ENCODE data around the gene DNPH1. TPM values are rescaled to one million over a fixed set of nuclear protein-coding genes. Genes with fewer than 3 reads are reported as not detected.

DNPH1 gene
- total and polyA plus RNA-seq, 9 of the 15 experiments (the other 6 are each of a cell fraction or from before 2014, with no cell fraction given) = 7.3 to 300 (median 68.7) TPM

- TF ChIP-seq PCBP2 (IDR thresholded peaks at IDR 0.05; ENCODE audit: low read depth, low read length, poor library complexity, severe bottlenecking) (no peak), ZNF384 (IDR thresholded peaks at IDR 0.05; ENCODE audit: low read depth, low read length) (peak; percentile 41; the same call in 1 of the 2 replicates), MCM7 (IDR thresholded peaks at IDR 0.05) (no peak), BRD9 (IDR thresholded peaks at IDR 0.05; ENCODE audit: low read depth, partially characterized antibody) (no peak), ZNF75A (CRISPR knock-in tag; IDR thresholded peaks at IDR 0.05) (no peak), DACH1 (IDR thresholded peaks at IDR 0.05; ENCODE audit: partially characterized antibody) (no peak), FOXK1 (CRISPR knock-in tag; IDR thresholded peaks at IDR 0.05; ENCODE audit: borderline replicate concordance) (peak; percentile 97), ETV6 (IDR thresholded peaks at IDR 0.05; ENCODE audit: borderline replicate concordance in 1 of 2, low read depth in 2 of 2, low read length in 1 of 2) (no peak), ETV6 (CRISPR knock-in tag; IDR thresholded peaks at IDR 0.05; ENCODE audit: borderline replicate concordance) (peak; percentile 95; the same call in 1 of the 2 replicates), AFF4 (CRISPR knock-in tag; IDR thresholded peaks at IDR 0.05) (peak; percentile 74), STAG1 (CRISPR knock-in tag; IDR thresholded peaks at IDR 0.05; ENCODE audit: borderline replicate concordance) (no peak), HOMEZ (CRISPR knock-in tag; IDR thresholded peaks at IDR 0.05) (no peak), KLF6 (CRISPR knock-in tag; IDR thresholded peaks at IDR 0.05; ENCODE audit: borderline replicate concordance) (no peak), RBM25 (IDR thresholded peaks at IDR 0.05; ENCODE audit: low read depth, low read length, severe bottlenecking) (no peak), HDAC6 (IDR thresholded peaks at IDR 0.05; ENCODE audit: low read depth, low read length) (no peak), ZBTB26 (CRISPR knock-in tag; IDR thresholded peaks at IDR 0.05) (peak; percentile 82; the same call in 1 of the 2 replicates), SAP30 (IDR thresholded peaks at IDR 0.05; ENCODE audit: borderline replicate concordance, insufficient read depth, low read depth, low read length, poor library complexity, severe bottlenecking) (peak; percentile 58), THRA (IDR thresholded peaks at IDR 0.05) (no peak)
These were observed 47.1 kb downstream of the DNPH1 start, which contains the start of gene CUL9 (continued) for GRCh38 chr6:43181942-43182860.
